Uterus (tissue), 4 donors: ENCODE data around the gene C12orf76. TPM values are rescaled to one million over a fixed set of nuclear protein-coding genes. Genes with fewer than 3 reads are reported as not detected.
"Not testable (repeated sequence)": the region's sequence is repeated elsewhere in the genome, so short reads cannot be mapped to it uniquely, and the experiment has no call there.

ENCODE experiments used
- DNase-seq, 2 donors: peaks; one replicate each; pipeline ENCODE4 v3.0.0-alpha.2; 2019 to 2020
- H3K27ac ChIP-seq, 2 donors: fragments of 200-600 bp; sonication (generic); 1 replicate in 1 of 2; 2 replicates in 1 of 2; pipeline ENCODE4 v1.5.1; 2016 to 2018
- H3K27me3 ChIP-seq, 2 donors: fragments of 200-600 bp; sonication (generic); one replicate each; pipeline ENCODE4 v1.5.1; 2018 to 2019; ENCODE audit warnings: control low read depth in 1 of 2
- H3K36me3 ChIP-seq, 2 donors: fragments of 200-600 bp; sonication (generic); one replicate each; pipeline ENCODE4 v1.5.1; 2019; ENCODE audit warnings: control low read depth in 1 of 2
- H3K4me1 ChIP-seq, 2 donors: fragments of 200-600 bp; sonication (generic); one replicate each; pipeline ENCODE4 v1.5.1; 2018 to 2019; ENCODE audit warnings: control low read depth in 1 of 2
- H3K4me3 ChIP-seq, 2 donors: fragments of 200-600 bp; sonication (generic); 1 replicate in 1 of 2; 2 replicates in 1 of 2; pipeline ENCODE4 v1.5.1; 2018 to 2019; ENCODE audit warnings: mild to moderate bottlenecking in 1 of 2
- H3K9me3 ChIP-seq, 2 donors: fragments of 200-600 bp; sonication (generic); one replicate each; pipeline ENCODE4 v1.5.1; 2019; ENCODE audit warnings: control low read depth in 1 of 2
- POLR2A ChIP-seq, 2 donors: fragments of 450-650 bp; IDR thresholded peaks; one replicate each; pipeline ENCODE4 v1.6.1; 2016; ENCODE audit warnings: antibody characterized with exemption in 2 of 2, mild to moderate bottlenecking in 1 of 2, moderate library complexity in 1 of 2
- intact Hi-C: fragments of 100-400 bp; cut with DNase I; formaldehyde crosslinking; loops from one replicate; pipeline ENCODE4 v1.15.1; 2023; ENCODE audit warnings: low total_unique reads
- total RNA-seq, 4 donors: library from RNA; depleted of rRNA in 3 of 4; stranded (reverse); fragments of >200 nt in 3 of 4; gene quantifications; one replicate each; pipeline versions ENCODE4 v1.1.0 to v1.2.4, GENCODE V29; 2014 to 2023
- TF ChIP-seq, protein P1 (sequence below), 4 experiments: fragments of 200-600 bp in 2 of 4; fragments of 450-650 bp in 2 of 4; sonication (generic) in 2 of 4; IDR thresholded peaks; one replicate each; pipeline ENCODE4 v1.5.1; 2016 to 2019; ENCODE audit warnings: antibody characterized with exemption in 4 of 4, mild to moderate bottlenecking in 2 of 4, moderate library complexity in 1 of 4
- donor health status: DM: yes; HTN: yes; CAD: no.

Gene C12orf76
- total RNA-seq, 4 donors from 2014 or later = 18.2 to 35.5 (median 28.4) TPM

DNA sequence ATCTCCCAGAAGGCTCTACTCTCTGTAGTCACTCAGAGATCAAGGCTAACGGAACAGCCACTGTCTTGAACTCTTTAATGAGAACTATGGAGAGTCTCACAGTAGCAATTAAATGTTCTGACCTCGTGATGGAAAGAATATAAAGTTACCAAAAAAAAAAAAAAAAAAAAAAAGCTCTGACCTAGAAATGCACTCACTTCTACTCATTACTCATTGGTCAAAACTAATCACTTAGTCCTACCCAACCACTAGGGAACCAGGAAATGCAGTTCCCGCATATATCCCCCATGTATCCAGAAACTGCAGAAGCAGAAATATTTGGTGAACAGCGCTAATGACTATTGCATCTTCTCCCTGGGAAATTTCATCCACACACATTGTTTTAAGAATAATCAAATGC, 29.5 kb upstream of the C12orf76 start:
- no peak overlapping the region for H3K27ac ChIP-seq
- no peaks in the 10 kb centered on the region for H3K27me3 ChIP-seq
- intact Hi-C loops = no loop called here
- no peak overlapping the region for H3K4me3 ChIP-seq
- no peaks in the 10 kb centered on the region for H3K4me1 ChIP-seq
- H3K9me3 ChIP-seq = no peaks in the 10 kb centered on the region
- no peaks in the 10 kb centered on the region for H3K36me3 ChIP-seq
- TF ChIP-seq POLR2A (IDR thresholded peaks at IDR 0.05) = no peak
- TF ChIP-seq, protein P1, sequence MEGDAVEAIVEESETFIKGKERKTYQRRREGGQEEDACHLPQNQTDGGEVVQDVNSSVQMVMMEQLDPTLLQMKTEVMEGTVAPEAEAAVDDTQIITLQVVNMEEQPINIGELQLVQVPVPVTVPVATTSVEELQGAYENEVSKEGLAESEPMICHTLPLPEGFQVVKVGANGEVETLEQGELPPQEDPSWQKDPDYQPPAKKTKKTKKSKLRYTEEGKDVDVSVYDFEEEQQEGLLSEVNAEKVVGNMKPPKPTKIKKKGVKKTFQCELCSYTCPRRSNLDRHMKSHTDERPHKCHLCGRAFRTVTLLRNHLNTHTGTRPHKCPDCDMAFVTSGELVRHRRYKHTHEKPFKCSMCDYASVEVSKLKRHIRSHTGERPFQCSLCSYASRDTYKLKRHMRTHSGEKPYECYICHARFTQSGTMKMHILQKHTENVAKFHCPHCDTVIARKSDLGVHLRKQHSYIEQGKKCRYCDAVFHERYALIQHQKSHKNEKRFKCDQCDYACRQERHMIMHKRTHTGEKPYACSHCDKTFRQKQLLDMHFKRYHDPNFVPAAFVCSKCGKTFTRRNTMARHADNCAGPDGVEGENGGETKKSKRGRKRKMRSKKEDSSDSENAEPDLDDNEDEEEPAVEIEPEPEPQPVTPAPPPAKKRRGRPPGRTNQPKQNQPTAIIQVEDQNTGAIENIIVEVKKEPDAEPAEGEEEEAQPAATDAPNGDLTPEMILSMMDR (IDR thresholded peaks at IDR 0.05) = no peak
- DNase-seq = no peak

DNA sequence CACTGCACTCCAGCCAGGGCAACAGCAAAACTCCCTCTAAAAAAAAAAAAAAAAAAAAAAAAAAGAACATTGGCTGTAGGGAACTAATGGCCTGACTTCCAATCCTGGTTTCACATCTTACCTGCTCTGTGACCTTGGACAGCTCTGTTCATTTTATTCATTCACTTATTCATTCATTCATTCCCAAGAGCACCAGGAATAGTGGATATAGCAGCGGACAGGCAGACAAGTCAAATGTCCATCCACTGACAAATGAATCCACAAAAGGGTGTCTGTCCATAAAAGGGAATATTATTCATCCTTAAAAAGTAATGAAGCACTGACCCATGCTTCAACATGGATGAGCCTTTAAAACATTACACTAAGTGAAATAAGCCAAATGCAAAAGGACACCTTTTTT, 27.6 kb upstream of the C12orf76 start:
- Histone ChIP-seq H3K27ac (no peak overlapping the region), H3K27me3 (no peaks in the 10 kb centered on the region), H3K9me3 (no peaks in the 10 kb centered on the region), H3K4me3 (no peak overlapping the region), H3K36me3 (no peaks in the 10 kb centered on the region), H3K4me1 (no peaks in the 10 kb centered on the region)
- intact Hi-C loops = no loop called here
- no peak for DNase-seq
- TF ChIP-seq POLR2A (IDR thresholded peaks at IDR 0.05) = no peak
- TF ChIP-seq, protein P1 (IDR thresholded peaks at IDR 0.05) = no peak

DNA sequence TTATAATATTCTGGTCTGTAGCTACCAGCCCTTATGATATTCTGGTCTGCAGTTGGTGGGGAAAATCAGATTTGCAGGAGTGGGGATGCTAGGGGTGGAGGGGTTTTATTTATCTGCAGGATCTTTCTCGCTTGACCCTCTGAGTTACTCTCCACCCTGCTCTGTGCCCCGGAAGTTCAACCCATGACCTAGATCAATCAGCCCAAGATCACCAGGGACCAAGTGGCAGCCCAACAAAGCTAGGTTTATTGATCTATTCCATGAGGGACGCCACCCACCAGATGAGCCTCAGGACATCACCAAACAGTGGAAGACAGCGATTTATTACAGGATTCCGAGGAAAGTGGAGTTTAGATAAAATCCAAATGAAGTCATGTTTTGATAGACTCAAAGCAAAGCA, 25.8 kb upstream of the C12orf76 start:
- Histone ChIP-seq H3K27ac (no peak overlapping the region), H3K4me3 (no peak overlapping the region), H3K4me1 (no peaks in the 10 kb centered on the region), H3K9me3 (no peaks in the 10 kb centered on the region), H3K36me3 (no peaks in the 10 kb centered on the region), H3K27me3 (no peaks in the 10 kb centered on the region)
- intact Hi-C loops = no loop called here
- TF ChIP-seq, protein P1 (IDR thresholded peaks at IDR 0.05) = no peak
- TF ChIP-seq POLR2A (IDR thresholded peaks at IDR 0.05) = no peak
- no peak for DNase-seq

DNA sequence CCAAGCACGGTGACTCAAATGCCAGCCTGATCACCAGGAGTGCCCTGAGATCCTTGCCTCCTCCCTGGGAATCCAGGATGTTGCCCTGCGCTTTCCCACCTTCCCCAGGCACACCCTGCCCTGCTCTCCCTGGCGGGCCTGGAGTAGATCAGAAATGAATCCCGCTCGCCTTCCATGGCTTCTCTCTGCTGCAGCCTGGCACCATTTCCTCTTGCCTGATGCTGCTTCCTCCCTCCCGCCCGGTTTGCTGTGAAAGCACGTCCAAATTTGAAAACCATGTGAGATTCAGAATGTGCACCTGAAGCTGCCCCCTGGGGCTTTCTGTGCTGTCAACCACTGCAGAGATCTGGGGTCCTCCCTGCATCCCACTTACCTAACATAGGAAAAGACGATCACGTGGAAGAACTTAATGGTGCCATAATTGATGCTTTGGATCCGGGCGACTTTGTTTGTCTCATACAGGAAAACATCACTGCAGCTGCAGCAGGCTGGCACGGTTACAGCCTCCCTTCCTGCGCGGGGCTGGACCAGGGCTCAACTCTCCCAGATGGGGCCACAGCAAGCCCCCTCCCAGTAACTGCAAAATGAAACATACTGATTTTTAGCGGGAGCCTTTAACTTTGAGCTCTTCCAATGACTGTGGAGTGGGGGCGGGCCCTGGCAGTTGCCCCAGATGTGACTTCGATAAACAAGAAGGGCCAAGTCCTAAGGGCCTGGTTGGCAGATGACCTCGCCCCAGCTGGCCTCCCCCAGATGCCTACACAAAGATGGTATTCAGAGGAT, 24.9 kb upstream of the C12orf76 start:
- no peaks in the 10 kb centered on the region for H3K36me3 ChIP-seq
- peak in 1 of 2 donors; percentile 25 for DNase-seq
- H3K27me3 ChIP-seq = no peaks in the 10 kb centered on the region
- intact Hi-C loops = no loop called here
- TF ChIP-seq POLR2A (IDR thresholded peaks at IDR 0.05) = no peak
- TF ChIP-seq, protein P1 (IDR thresholded peaks at IDR 0.05) = no peak
- peak overlapping the region; percentile 17 to 23 for H3K4me3 ChIP-seq
- no peaks in the 10 kb centered on the region for H3K4me1 ChIP-seq
- H3K9me3 ChIP-seq = no peaks in the 10 kb centered on the region
- no peak overlapping the region for H3K27ac ChIP-seq

DNA sequence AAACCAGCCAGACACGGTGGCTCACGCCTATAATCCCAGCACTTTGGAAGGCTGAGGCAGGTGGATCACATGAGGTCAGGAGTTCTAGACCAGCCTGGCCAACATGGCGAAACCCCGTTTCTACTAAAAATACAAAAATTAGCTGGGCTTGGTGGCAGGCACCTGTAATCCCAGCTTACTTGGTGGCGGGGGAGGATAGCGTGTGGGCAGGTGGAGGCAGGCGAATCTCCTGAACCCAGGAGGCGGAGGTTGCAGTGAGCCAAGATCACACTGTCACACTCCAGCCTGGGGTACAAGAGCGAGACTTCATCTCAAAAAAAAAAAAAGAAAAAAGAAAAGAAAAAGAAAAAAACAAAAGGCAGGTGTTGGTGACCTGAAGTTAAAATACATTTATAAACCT, 24.3 kb upstream of the C12orf76 start:
- intact Hi-C loops, H3K27ac ChIP-seq, H3K9me3 ChIP-seq, DNase-seq, H3K4me1 ChIP-seq, H3K36me3 ChIP-seq, H3K27me3 ChIP-seq: not testable (repeated sequence)
- H3K4me3 ChIP-seq = peak overlapping the region in 1 of 2 donors; percentile 17
